ENCODE measurements around the gene FEM1C. TPM values are rescaled to one million over a fixed set of nuclear protein-coding genes. Genes with fewer than 3 reads are reported as not detected.

The FEM1C gene
- total and polyA plus RNA-seq, 2 experiments from 2014 or later: 4.7 to 21.6 TPM

DNA sequence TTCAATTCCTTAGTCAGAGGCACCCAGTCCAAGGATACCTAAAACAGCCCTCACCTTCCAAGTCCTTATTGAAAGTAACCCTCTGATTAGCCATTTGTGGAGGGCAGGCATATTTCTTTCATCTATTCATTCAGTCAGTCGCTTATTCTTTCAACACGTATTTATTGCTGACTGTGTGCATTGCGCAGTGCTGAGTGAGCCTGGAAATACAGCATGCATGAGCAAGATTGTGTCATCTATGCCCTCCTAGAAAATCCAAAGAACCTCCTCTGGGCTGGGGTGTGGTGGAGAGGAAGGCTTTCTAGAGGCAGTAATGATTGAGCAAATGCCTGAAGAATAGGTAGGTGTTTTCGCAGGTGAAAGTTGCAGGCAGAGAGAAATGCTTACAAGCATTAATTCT lies 8.5 kb upstream of the FEM1C start:
- Histone ChIP-seq H2AFZ (no peak overlapping the region), H3K9me2 (ENCODE audit: insufficient read depth) (no peaks in the 10 kb centered on the region), H3F3A (replicated peaks; ENCODE audit: low read depth) (no peaks in the 10 kb centered on the region), H3K27me3 (ENCODE audit: insufficient read depth) (no peaks in the 10 kb centered on the region), H3K27ac (ENCODE audit: low read depth) (no peak overlapping the region), H3K4me3 (no peak overlapping the region), H4K20me1 (replicated peaks; ENCODE audit: insufficient read depth) (no peaks in the 10 kb centered on the region), H3K36me3 (ENCODE audit: insufficient read depth) (no peaks in the 10 kb centered on the region), H3K79me2 (replicated peaks; ENCODE audit: insufficient read depth) (no peaks in the 10 kb centered on the region), H3K4me1 (ENCODE audit: insufficient read depth) (peaks cover 6% of the 10 kb centered on the region), H3K4me2 (no peak overlapping the region)
- DNase-seq (ENCODE audit: low spot score) (no peak), ATAC-seq (no peak)
- no peak overlapping the region for H3K4me3 Mint-ChIP-seq
- no peak overlapping the region for H3K27ac Mint-ChIP-seq
- no peaks in the 10 kb centered on the region for H3K36me3 Mint-ChIP-seq (ENCODE audit: low read depth)
- H3K27me3 Mint-ChIP-seq (ENCODE audit: insufficient read depth, low read depth, poor library complexity): peaks cover 4% of the 10 kb centered on the region
- TF ChIP-seq REST (IDR thresholded peaks at IDR 0.05; ENCODE audit: unreplicated experiment) (no peak), ZNF462 (CRISPR knock-in tag; IDR thresholded peaks at IDR 0.05) (no peak), EZH2phosphoT487 (IDR thresholded peaks at IDR 0.05; ENCODE audit: unreplicated experiment) (no peak), STAT1 (IDR thresholded peaks at IDR 0.05; ENCODE audit: unreplicated experiment) (no peak), CTCF (conservative IDR thresholded peaks at IDR 0.05; ENCODE audit: low read depth in 2 of 2) (no peak), EZH2 (IDR thresholded peaks at IDR 0.05; ENCODE audit: low read depth, unreplicated experiment) (no peak), NANOG (IDR thresholded peaks at IDR 0.05; ENCODE audit: borderline replicate concordance) (no peak), ZNF331 (CRISPR knock-in tag; IDR thresholded peaks at IDR 0.05; ENCODE audit: low read depth) (no peak), CREB1 (CRISPR knock-in tag; IDR thresholded peaks at IDR 0.05; ENCODE audit: low read depth) (no peak), JUNB (IDR thresholded peaks at IDR 0.05; ENCODE audit: unreplicated experiment) (no peak), ZNF114 (CRISPR knock-in tag; IDR thresholded peaks at IDR 0.05) (no peak), POLR2AphosphoS5 (IDR thresholded peaks at IDR 0.05; ENCODE audit: low read depth) (no peak)
- TF ChIP-seq, protein P1, sequence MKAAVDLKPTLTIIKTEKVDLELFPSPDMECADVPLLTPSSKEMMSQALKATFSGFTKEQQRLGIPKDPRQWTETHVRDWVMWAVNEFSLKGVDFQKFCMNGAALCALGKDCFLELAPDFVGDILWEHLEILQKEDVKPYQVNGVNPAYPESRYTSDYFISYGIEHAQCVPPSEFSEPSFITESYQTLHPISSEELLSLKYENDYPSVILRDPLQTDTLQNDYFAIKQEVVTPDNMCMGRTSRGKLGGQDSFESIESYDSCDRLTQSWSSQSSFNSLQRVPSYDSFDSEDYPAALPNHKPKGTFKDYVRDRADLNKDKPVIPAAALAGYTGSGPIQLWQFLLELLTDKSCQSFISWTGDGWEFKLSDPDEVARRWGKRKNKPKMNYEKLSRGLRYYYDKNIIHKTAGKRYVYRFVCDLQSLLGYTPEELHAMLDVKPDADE (IDR thresholded peaks at IDR 0.05): no peak
- peaks cover 30% of the 10 kb centered on the region for H3K4me1 Mint-ChIP-seq
- H3K9me3 Mint-ChIP-seq: no peaks in the 10 kb centered on the region; the same call in 2 of the 3 replicates

Data from GM23338 (cell line).